Stimulated activated CD4-positive, alpha-beta T cell treated with anti-CD3 and anti-CD28 coated beads, Interleukin-12 subunit alpha, Interleukin-12 subunit beta, amount 100 ng/mL, for 4 hours (primary cell): ENCODE results near the gene P3R3URF.

ENCODE experiments used
- DNase-seq: peaks from one replicate; pipeline ENCODE4 v3.0.0-alpha.2; 2020

The P3R3URF gene

DNA sequence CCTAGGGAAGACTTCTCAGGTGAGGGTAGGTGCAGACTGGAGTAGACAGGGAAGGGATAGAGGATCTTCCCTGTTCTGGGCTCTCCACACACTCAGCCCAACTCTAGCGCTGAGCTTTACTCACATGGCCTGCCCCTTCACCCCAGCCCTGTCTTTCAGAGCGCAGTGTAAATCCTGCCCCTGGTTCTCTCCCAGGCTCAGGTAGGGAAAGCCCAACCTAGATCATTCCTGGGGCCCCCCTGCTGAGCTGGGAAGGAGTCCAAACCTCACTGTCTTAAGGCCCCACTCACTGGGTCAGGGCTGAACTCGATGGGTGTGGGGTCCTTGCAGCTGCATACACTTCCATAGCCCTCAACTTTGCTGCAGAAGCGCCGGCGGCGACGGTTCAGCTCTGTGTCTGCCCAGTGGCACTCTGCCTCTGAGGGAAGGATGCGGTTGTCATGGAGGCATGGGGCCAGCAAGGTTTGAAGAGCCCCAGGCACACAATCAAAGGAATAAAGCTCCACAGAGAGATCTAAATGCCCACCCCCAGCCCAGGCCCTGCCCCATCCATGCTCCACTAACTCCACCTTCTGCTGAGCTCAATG lies 17.8 kb upstream of the P3R3URF start:
- DNase-seq = no peak

DNA sequence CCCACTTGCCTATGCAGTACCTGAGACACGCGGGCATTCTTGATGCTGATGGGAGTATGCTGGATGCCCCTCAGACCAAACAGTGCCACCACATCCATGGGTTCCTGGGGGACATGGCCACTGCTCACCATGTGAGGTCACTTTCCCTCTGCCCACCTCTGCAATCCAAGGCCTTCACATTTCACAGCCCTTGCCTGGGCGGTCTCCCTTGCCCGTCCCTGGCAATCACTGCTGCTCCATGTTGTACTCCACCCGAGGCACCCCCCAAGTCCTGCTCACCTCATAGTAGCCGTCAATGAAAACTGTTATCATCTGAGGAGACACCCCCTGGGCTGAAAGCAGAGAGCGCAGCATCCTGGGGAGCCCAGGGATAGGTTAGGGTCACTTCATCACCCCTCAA lies 17.0 kb upstream of the P3R3URF start:
- no peak for DNase-seq

DNA sequence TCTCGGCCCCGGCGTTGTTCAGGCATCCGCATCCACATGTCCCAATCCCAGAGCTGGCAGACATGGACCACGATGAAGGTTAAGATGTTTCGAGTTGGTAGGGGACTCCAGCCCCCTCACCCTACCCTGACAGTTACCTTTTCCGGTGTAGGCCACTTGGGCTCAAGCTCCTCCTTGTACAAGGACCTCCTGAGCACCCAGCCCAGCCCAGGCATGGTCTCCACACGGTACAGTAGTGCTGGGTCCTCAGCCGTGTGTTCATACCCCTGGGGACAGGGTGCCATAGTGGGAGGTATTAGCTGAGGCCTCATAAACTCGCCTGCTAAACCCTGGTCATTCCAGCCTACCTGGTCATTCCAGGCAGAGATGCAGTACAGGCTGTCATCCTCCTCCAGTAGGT lies 15.9 kb upstream of the P3R3URF start:
- DNase-seq = no peak

DNA sequence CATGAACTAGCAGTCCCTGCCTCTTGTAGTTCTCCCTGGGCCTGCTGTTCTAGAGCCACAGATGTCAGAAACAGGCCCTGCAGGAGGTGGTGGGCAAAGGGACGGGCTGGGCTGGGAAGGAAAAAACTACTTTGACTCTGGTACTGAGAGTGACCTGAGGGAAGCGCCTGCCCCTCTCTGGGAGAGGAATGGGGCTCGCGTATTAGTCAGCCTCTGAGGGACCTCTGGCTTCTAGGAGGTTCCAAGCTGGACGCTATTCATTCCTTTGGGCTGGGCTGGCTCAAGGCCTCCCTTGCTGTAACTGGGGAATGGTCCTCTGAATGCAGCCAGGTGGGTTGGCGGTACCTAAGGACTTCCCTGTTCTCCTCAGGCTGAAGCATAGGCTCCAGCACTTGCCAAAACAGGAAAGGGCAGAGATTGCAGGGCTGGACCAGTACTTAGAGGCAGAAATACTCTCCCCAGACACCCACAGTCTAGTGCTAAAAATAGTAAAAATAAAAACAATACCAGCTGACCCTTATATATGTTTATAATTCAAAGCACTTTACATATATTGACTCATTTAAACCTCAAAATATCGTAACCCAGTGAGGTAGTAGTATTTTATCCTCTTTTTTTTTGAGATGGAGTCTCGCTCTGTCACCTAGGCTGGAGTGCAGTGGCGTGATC lies 14.9 kb upstream of the P3R3URF start:
- no peak for DNase-seq

DNA sequence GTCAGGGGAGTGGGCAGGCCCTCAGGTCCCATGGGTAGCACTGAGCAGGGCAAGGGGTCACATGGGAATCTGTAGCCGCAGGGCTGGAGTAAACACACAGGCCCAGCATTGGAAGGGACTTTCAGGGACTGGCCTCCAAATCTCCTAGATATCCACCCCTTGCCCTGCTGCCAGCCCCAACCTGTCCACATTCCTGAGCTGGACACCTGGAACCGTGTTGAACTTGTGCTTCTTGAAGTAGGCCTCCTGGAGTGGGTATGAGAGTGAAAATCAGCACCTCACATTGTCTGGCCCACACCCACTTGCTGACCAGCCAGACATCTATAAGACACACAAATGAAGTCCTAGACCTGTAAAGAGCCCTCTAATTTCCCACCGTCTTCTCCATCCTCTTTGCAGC lies 14.3 kb upstream of the P3R3URF start:
- no peak for DNase-seq

DNA sequence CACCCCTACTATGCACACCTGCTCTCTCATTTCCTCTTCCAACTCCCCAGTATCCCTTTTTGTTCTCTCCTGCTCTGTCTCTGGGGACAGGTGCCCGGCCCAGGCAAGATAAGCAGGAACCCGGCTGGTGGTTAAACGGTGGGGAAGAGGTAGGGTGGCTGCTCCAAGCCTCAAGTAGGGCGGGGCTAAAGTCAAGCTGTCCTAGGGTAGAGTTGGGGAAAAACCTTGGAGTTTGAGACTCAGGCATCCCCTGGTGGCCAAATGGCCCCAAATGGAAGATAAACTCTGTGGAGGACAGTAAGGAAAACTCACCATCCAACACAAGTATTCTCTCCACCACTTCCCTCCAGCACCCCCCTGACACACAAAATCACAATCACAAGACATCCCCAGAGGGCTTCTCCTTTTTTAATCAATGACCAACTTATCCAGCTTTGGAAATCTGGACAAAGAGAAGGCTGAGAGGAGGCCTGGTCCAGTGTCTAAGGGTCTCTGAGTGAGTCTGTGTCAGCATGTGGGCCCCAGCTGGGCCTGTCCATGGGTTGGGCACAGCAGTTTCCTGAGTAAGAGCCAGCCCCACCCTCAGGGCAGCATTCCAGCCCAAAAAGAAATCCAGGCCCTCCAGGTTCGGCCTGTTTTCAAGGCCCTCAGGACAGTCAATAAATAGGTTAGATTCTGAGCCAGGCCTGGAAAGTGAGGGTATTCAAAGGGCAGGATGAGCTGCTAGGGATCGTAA lies 12.2 kb upstream of the P3R3URF start:
- DNase-seq = no peak

DNA sequence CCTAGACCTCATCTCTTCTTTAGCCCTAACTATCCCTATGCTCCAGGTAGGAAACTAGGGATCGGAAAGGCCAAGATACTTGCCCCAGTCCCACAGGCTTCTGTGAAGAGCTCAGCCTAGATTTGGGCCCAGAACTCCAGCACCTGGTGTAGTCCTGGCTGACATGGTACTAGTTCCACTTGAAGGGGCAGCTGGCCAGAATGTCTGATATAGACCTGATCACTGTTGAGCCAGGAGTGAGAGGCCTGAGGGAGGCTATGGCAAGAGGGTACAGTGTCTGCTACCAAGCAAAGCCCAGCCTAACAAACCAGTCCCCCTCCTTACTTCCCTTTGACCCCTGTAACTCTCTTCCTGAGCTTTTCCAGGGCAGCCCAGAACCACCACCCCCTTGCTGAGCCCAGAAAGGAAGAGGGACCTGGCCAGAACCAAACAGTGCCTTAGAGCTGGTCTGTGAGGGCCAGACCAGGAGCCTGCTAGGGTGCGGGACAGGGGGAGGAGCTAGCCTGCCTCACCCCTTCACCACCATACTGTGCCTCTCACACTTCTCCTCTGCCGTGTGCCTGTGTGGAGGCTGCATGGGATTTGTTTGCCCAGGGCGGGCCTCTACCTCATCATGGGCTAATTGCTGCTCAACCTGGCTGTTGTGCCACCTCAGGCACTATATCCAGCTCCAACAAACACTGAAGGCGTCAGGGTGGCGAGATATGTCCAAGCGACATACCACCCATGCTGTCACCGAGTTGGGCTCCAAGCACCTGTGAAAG lies 11.0 kb upstream of the P3R3URF start:
- DNase-seq = no peak

DNA sequence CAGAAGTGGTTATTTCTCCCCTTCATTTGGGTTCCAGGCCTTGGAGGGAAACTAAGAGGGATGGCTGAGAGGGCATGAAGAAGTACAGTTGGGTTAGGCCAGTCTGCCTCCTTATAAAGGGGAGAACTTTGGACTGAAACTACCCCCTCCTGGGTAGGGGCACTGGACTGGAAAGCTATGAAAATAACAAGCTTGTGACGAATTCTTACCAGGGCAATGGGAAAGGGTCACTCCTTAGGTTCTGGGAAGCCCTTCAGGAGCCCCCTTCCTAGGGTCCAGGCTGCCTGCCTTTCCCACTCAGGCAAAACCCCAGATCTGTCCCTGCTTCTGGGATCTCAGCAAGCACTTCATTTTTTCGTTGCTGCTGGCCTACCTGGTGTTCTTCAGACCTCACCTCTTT lies 9.8 kb upstream of the P3R3URF start:
- no peak for DNase-seq

DNA sequence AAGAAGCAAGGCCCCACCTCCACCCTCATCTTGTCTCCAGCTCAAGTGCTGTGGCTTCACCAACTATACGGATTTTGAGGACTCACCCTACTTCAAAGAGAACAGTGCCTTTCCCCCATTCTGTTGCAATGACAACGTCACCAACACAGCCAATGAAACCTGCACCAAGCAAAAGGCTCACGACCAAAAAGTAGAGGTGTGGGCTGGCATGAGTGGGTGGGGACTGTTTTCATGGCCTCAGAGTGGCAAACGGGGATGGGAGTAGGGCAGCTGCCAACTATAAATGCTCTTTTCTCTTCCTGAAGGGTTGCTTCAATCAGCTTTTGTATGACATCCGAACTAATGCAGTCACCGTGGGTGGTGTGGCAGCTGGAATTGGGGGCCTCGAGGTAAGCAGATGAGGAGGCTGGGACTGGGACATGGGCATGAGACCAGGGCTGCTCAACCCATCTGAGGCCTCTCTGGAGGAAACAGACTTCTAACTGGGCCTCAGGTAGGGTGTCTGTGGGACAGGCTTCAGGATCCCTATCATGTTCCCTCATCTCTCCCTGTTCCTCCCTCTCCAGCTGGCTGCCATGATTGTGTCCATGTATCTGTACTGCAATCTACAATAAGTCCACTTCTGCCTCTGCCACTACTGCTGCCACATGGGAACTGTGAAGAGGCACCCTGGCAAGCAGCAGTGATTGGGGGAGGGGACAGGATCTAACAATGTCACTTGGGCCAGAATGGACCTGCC lies 8.8 kb upstream of the P3R3URF start:
- DNase-seq = peak; percentile 59

DNA sequence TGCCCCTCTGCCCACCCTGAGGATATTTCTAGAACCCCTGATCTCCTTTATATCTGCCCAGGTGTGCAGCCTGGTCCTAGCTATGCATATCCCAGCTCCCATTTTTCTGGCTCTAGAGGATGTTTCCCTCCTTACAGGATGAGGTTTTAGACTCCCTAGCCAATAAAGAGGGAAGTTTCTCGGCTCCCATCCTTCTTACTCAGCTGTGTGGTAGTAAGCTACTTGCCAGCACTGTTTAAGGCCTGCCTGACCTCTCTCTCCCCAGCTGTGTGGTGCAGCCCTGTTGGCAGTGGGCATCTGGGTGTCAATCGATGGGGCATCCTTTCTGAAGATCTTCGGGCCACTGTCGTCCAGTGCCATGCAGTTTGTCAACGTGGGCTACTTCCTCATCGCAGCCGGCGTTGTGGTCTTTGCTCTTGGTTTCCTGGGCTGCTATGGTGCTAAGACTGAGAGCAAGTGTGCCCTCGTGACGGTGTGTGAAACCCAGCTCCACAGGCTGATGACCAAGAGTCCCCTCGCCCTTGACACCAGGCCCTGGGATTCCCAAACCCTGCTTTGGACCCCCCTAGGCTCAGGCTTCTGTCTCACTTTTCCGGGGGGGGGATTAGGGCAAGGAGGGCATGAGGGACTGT lies 7.8 kb upstream of the P3R3URF start:
- no peak for DNase-seq

DNA sequence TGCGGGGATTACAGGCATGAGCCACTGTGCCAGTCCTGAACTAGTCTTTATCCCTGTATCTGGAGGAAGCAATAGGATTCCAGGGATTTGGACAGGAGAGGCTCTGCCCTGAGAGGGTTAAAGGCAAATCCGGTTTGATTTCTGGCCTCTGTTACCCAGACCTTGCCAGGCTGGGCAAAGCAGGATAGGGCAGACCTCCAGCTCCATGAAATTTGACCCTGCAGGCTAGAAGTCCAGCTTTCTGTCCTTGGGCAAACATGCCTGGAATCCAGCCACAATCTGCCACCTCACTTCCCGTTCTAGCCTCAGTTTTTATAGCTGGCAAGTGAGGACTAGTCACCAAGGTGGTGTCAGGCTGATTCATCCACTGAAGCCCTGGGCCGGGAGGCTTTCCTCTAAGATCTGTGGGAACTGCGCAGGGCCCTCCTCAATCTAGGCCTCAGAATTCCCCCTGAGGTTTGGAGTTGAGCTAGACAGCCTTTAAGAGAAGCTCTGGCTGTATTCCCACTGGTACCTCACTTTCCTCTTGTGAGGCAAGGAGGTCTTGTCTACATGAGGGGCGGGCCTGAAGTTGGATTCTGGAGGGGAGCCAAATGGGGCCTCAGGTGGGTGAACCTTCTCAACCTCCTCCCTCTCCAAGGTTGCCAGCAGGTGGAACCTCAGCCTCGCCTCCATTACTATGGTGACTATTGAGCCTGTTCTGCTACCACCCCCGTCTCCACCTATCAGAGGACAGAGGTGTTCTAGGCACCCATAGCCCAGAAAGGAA lies 7.0 kb upstream of the P3R3URF start:
- DNase-seq = no peak

DNA sequence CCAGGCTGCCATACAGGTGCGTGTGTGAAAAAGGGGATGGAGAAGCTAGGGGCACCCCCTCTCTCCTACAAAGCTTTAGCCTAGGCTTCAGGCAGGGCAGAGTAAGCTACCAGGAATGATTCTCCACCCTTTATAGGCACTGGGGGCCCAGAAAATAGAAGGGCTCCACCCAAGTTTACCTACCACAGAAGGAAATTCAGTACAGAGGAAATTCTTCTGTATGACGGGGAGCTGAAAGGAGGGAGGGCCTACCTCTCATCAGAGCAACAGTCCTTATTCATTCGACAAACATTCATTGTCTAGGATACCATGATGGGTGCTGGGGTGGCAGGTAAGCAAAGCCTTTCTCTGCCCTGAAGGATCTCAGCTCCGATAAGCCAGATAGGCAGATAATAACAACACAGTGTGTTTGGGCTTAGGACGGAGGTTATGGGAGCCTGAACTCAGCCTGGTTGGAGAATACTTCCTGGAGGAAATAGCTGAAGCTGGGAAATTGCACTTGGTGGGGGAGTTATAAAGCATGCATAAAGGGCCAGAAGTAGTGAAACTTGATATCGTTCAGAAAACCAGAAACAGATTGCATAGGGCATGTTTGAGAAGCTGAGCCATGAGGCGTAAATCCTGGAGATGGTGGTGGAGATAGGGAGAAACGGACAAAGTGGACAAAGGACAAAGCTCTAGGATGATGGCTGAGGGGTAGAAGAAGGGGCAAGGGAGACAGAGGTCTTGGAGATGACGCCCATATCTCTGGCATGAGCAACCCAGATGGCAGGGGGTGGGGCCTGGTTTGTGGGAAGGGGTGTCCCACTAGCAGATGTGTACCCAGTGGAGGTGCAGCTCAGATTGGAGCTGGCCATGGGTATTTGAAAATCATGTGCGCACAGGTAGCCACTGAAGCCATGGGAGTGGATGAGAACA lies 5.3 kb upstream of the P3R3URF start:
- no peak for DNase-seq

DNA sequence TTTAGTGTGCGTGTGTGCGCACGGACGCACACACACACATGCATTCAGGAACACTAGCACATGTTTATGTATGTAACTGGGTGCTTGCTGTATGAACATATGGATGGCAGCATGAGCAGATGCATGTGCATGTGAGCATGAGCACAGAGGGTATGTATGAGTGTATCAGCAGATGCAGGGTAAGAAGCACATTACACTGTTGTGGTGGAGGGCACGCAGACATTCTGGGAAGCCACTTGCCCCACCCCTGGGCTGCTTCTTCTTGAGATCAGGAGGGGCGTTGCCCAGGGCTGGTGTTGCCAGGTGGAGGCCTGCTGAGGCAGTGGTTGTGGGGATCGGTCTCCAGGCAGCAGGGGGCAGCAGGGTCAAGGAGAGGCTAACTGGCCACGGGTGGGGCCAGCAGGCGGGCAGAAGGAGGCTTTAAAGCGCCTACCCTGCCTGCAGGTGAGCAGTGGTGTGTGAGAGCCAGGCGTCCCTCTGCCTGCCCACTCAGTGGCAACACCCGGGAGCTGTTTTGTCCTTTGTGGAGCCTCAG lies 3.9 kb upstream of the P3R3URF start:
- no peak for DNase-seq

DNA sequence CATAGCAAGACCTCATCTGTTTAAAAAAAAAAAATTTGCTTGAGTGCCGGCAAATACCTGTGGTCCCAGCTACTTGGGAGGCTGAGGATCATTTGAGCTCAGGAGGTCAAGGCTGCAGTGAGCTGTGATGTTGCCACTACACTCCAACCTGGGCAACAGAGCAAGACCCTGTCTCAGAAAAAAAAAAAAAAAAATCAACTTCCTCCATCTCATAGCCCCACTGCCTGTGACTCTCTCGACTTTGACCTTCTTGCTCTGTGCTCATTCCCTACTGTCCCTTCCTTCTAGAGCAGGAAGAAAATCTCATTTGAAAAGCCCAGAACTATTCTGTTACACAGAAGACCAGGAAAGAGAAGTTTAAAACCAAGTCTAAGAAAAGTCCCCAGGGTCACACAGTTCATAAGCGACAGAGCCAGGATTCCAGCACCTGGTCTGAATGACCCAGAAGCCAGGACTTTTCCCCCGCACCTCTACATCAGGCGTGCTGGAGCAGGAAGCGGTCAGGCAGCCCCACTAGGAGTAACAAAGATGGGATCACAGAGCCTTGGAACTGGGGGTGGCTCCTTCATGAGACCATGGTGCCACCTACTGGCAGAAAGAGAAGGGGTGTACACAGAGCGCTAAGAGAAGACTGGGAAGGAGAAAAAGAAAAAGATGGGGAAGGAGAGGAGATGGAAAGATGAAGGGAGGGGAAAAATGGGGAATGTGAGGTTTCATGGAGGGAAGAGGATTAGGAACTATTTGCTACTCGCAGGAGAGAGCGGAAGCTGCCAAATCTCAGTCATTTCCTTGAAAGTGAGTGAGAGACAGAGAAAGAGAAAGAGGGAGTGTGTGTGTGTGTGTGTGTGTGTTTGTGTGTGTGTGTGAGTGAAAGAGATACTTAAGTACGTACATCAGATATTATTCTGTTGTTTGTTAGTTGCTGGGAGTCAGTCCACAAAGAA lies 3.1 kb upstream of the P3R3URF start:
- DNase-seq = peak; percentile 53

DNA sequence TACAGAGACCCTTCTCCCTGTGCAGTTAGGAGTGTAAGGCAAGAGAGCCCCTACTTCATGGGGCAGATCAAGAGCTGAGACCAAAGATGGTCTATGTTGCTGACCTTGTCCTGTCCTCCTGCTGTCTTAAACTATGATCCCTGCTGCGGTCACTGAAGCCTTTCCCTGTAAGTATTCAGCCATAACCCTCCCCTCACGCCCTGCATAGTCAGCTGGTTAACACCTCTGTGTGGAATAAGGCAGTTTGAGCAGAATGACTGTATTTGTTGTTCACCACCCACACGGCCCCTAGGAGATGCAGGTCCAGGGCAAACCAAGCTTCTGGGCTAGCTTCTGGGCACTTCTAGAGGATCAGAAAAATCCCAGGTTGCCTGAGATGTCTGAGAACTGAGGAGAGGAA lies 1.0 kb downstream of the P3R3URF start:
- DNase-seq = no peak

DNA sequence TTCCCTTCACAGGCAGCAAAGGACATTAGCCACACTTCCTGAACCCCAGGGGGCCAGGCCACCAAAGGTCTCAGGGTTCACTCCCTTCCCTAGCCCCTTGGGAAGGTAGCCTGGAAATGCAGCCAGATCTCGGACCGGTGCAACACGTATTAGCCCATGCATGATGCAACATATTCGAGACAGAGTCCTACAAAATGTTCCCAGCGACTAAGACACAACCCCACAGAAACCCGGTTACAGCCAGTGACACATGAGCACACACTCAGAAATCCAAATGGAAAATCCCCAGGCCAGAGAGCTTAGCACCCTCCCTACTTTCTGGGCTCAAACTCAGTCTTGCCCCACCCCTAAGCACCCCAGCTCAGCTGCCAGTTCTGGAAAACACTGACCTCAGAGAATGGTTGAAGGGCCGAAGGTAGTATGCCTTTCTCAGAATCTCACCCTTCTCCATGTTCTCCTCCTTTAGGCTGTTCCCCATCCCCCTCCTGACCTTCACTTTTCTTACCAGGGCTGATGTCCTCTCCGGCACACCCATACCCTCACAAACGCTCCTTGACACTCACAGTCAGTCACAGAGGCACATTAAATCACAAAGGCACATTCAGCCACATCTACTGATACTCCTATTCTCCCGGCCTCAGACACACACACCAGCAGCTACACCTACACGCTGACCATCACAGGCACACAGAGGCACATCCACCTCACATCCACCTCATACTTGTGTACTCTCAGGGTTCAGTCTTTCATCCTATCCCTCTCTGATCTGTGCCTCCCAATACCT lies 1.6 kb downstream of the P3R3URF start, which contains the start of gene TSPAN1:
TSPAN1 (plus strand) TSS at position 640 of the 784 bp plus-strand sequence. CDS start 6,021 bp downstream, outside the sequence.
- no peak for DNase-seq

DNA sequence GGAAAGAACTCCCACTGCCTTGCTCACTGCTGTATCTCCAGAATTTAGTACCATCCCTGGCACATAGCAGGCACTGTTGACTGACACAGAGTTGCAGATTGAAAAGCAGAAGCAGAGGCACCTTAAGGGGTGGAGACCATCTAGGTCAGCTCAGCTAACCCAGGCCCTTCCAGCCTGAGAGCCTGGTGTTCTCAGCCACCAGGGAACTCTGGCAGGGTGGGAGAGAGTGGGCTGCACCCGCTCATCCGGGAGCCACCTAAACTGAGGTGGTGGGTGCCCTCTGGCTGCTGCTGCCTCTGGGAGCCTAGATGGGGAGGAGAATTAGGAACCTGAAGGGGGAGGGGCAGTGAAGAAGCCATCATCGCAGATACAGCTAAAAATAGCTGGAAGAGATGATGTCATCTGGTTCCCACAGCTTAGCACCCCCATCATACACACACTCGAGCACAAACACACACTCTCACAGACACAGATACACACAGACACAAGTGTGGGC lies 2.9 kb downstream of the P3R3URF start:
- DNase-seq = no peak

DNA sequence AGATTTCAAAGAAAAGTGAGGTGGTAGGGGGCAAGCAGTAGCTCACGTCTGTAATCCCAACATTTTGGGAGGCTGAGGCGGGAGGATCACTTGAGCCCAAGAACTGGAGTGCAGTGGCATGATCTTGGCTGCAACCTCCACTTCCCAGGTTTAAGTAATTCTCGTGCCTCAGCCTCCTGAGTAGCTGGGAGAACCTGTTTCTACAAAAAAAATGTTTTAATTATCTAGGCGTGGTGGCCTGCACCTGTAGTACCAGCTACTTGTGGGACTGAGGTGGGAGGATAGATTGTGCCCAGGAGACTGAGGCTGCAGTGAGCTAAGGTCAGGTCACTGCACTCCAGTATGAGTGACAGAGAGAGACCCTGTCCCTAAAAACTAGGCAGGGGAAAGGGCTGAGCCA lies 4.0 kb downstream of the P3R3URF start:
- DNase-seq = no peak
